Fibroblast of skin of left quadriceps (primary cell): ENCODE results near the gene TMEM175.

Source experiments
- DNase-seq, 2 experiments: peaks; one replicate each; pipeline ENCODE4 v3.0.0-alpha.2; 2013; ENCODE audit warnings: low read depth in 2 of 2

Gene TMEM175

DNA sequence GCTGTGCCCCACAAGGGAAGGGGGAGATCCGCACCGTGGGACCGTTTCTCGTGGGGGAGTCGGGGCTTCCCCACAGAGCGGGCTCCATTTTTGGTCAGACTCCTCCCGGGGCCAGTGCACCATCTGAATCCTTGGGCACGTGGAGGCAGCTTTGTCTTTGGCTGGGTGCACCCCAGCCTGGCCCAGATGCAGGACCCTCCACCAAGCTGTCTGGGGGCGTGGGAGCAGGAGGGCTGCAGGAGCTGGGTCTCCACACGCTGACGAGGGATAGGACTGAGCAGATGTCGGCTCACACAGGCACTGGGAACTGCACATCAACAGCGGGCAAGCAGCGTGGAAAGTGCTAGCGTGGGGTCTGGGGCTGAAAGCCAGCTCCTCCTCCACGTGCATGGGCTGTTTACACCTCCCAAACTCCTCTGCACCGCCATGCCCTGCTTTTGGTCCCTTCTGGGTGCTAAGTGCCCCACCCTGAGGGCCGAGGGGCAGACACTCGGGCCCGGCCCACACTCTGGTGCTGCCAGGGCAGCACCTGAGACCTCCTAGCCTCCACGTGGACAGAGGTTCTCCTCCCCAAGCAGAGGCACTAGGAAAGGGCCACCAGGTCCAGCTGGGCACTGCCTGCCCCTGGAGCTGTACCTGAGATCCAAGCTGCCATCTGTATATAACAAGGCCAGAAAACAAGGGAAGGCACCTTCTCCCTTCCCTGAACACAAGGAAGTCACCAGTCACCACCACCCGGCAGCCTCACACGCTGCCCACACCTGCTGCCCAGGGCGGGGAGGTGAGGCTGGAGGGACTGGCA, 27.3 kb downstream of the TMEM175 start:
- no peak for DNase-seq

DNA sequence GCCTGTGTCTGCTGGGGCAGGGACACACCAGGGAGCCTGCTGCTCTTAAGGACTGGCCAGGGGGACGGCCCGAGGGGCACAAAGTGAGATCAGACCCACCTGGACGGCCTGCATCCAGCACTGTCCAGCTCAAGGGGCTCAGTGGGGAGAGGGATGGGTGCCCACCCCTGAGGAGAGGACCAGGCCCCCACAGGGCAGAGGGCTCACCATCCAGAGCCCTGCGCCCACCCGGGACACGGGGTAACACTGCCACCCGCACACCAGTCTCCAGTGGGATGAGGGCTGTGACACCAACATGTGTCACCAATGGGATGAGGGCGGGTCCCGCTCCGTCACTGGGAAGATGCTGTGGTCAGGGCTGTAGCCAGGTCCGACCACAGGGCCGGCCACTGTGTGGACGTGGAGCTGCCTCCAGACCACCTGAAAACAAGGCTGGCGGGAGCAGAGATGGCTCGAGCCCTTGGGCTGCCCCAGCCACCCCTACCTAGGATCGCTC, 27.9 kb downstream of the TMEM175 start:
- no peak for DNase-seq

- DNase-seq = no peak
Observed at GRCh38 chr4:960636-961350, 28.5 kb downstream of the TMEM175 start.

DNA sequence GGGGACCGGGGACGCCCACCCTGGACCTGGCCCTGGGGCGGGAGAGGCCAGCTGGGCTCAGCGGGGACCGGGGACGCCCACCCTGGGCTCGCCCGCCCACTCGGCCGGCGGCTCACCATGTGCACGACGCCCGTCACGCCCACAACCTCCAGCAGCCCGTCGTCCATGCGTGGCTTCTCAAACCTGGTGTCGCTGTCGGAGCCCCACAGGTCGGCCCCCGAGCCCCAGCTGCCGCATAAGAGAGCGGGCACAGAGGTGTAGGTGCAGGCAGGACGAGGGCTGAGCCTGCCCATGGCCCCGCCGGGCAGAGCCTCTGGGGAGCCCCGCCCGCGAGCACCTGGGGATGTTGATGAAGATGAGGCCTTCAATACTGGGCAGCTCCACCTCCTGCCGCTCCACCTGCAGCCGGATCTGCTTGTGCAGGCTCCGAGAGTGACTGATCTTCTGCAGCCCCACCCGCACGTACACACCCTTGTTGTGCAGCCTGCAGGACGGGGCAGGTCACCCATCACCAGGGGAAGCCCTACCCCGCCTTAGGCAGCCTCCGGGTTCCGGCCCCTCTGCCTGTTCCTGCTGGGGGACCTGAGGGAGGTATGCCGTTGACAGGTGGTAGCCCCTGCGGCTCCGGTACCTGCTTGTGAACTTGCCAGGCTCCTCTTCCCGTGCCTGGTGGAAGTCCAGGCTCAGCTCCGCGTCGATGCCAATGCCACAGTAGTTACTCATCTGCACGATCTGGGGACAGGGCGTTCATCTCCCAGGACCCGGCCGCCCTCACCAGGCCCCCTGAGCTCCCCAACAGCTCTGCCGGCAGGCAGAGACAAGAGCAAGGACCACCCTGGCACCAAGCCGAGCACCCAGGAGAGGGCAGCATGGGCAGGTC, 29.3 kb downstream of the TMEM175 start:
- DNase-seq = no peak

GRCh38 chr4:962231-963208, 30.3 kb downstream of the TMEM175 start:
- no peak for DNase-seq

DNA sequence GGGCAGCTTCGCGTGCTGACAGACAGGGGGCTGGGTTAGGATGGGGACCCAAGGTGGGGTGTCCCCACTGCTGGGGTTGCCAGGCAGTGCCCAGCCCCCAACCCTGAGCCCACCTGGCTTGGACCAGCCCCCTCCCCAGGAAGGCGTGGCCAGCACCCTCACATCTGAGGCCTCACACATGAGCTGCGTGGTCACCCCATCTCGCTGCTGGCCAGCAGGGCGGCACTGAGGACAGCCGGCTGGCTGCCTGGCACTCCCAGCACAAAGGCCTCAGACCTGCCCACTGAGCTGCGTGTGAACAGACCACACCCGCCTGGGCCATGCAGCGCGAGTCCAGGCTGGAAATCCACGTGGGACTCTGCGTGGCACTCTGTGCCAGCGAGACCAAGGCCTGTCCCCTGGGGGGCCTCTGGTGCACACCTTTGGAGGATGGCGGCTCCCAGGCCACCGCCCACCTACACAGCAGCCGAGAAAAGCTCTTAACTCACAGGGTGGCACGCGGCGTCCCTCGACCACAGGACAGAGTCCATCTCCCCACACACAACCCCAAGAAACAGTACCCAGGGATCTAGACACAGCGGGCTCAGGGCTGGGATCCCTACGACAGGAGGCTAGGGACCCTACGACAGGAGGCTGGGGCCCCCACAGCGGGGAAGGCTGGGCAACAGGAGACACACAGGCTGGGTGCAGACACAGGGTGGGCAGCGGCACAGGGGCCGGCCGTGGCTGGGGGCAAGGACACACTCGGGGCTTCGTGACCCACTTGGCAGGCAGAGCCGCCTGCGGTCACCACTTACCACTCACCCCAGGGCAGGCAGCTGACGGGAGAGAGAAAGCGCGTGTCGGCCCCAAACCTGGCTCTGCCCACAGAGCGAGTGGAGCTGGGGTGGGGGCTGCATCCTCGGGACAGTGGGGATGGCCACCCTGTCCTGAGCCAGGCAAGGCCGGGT, 31.3 kb downstream of the TMEM175 start:
- no peak for DNase-seq

DNA sequence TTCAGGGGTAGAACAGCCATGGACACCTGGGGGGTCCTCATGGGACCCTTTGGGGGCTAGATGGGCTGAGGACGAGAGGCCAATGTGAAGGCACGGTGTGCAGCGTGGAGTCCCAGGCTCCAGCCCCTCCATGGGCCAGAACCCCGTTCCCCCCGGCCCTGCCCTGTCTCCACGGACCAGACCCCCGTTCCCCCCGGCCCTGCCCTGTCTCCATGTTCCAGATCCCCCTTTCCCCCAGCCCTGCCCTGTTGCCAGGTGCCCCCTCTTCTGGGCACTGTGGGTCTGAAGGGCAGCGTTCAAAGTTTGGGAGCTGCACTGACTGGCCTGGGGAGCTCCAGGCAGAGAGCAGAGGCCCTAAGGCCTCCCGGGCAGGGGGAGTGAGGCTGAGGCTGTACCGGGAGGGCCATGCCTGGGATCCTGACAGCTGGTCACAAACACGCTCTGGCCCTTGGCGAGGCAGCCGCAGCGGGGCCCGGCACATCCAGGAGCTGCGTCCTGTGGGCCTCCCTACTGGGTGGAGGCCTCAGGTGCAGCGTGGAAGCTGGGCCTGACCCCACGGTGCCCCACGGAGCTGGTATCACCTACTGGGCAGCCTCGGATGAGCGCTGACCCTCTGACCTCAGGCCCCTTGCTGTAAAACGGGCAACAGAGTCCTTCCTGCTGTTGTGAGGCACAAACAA, 32.2 kb downstream of the TMEM175 start:
- DNase-seq = no peak

DNA sequence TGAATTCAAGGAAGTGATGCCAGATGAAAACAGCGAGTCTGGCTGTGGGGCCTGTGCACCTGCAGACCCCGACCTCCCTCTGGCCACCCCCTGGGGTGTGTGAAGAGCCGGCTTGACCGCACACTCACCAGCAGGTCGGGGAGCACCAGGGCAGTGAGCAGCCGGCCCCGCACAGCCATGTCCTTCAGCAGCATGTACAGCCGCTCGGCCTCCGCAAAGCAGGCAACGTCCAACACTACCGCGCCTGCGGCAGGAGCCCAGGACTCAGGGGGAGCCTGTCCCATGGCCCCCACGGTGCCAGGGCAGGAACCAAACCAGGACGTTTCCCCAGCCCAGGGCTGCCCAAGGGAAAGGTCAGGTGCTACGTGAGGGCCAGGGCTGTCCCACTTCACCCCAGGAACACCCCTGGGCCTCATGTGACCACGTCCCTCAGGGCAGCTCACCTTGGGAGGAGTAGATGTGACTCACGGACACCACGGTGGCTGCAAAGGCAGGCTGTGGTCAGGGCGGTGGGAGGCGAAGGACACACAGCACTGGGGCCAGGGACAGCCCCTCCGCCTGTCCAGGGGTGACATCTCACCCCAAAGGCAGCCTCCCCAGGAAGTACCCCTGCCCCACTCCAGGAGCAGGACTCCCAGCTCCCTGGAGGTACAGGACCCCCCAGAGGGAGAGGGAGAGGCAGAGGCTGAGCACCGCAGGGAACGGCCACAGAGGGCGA, 32.9 kb downstream of the TMEM175 start:
- DNase-seq = no peak

DNA sequence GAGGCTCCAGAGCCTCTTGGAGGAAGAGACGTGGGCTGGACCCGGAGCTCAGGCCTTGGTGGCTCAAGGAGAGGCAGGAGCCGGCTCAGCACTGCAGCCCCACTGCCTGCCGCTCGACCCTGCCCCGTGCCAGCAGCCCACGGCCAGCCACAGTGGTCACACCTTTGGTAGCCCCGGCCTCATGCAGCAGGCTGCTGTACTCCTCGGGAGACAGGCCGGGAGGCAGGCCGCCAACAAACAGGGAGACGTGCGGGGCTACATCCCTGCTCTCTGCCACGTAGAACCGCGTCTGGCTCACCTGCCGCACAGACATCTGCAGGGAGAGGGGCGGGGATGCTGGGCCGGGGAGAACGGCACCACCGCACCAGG, 33.5 kb downstream of the TMEM175 start:
- no peak for DNase-seq

GRCh38 chr4:966266-967112, 34.2 kb downstream of the TMEM175 start:
- no peak for DNase-seq

- no peak for DNase-seq
Observed at GRCh38 chr4:967113-968104, 35.1 kb downstream of the TMEM175 start.

GRCh38 chr4:968221-968620, 36.0 kb downstream of the TMEM175 start:
- DNase-seq = no peak

DNA sequence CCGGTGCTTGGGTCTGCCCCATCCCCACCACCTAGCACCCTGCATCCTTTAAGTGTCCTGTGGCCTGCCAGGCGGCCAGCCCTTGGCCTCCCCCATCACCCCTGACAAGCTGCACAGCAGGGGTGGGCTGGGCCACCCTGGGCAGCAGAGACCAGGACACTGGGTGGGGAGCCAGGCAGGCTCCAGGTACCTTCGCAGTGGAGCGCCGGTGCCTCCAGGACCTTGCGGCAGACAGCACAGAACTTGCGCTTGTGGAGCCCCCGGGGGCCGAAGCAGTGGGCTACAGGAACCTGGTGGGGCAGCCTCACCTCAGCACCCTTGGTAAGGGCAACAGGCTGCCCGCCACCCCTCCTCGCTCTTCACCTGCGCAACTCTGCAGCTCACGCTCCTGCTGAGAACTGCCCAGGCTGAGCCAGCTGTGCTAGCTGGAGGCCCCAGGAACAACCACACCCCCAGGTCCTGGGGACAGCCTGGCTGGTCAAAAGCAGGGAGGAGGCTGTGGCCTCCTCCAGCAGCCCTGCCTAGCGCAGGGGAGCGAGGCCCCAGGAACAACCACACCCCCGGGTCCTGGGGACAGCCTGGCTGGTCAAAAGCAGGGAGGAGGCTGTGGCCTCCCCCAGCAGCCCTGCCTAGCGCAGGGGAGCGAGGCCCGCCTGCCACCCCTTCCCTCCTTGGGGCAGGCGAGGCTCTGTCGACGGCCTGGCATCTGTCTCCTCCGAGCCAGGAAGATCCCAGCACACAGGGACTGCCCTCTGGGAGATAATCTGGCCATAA, 36.5 kb downstream of the TMEM175 start:
- no peak for DNase-seq

DNA sequence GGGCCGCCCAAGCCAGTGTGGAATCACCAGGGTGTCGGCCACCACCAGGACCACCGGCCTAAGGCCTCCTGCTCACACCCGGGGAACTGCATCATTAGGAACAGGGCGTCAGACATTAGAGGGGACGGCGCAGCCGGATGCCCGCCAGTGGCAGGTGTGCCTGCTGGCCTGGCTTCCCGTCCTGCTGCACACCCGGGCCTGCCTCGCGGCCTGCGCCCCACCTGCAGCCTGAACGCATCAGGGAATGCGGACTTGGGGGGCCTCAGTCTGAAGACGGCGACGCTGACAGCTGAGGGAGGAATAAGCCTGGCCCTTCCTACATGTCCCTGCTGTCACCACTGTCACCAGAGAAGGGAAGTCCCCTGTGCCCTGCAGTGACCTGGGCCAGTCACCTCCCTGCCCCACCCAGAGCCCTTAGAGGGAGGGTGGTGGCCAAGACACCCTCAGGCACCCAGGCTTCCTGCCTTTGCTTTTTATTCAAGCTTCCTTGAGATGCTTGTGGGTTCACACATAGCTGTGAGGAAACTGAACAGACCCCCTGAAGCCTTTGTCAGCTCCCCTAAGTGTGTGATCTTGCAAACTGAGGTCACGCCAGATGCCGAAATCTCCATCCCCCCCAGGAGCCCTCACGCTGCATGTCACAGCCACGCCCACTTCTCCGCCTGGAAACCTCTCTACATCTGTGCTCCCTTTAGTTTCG, 37.9 kb downstream of the TMEM175 start:
- DNase-seq = no peak
